ENCODE results near the gene HTR1E. TPM values are rescaled to one million over a fixed set of nuclear protein-coding genes. Genes with fewer than 3 reads are reported as not detected.

HTR1E gene
- polyA plus RNA-seq, 1 experiment = not detected

DNA sequence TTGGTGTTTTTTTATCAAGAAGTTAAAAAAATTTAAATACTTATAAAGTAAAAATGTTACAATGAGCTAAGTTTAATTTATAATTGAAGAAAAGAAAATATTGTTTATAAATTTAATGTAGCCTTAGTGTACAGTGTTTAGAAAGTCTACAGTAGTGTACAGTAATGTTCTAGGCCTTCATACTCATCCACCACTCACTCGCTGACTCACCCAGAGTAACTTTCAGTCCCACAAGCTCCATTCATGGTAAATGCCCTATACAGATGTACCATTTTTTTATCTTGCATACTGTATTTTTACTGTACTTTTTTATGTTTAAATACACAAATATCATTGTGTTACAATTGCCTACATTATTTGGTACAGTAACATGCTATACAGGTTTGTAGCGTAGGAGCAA lies 26.0 kb downstream of the HTR1E start:
- ChIA-PET POLR2A (interaction anchor here (0.6 kb wide), 1 partner anchor 19 kb away, joined by 3 read pairs; no protein-coding TSS in a partner anchor), CTCF (no interaction called here)
- TF ChIP-seq, protein P1, sequence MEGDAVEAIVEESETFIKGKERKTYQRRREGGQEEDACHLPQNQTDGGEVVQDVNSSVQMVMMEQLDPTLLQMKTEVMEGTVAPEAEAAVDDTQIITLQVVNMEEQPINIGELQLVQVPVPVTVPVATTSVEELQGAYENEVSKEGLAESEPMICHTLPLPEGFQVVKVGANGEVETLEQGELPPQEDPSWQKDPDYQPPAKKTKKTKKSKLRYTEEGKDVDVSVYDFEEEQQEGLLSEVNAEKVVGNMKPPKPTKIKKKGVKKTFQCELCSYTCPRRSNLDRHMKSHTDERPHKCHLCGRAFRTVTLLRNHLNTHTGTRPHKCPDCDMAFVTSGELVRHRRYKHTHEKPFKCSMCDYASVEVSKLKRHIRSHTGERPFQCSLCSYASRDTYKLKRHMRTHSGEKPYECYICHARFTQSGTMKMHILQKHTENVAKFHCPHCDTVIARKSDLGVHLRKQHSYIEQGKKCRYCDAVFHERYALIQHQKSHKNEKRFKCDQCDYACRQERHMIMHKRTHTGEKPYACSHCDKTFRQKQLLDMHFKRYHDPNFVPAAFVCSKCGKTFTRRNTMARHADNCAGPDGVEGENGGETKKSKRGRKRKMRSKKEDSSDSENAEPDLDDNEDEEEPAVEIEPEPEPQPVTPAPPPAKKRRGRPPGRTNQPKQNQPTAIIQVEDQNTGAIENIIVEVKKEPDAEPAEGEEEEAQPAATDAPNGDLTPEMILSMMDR (IDR thresholded peaks at IDR 0.05; ENCODE audit: insufficient read depth, low read depth, low read length) = no peak
- no peak for DNase-seq (ENCODE audit: low read depth)
- H3K27me3 ChIP-seq (ENCODE audit: control insufficient read depth, insufficient read depth, low read length) = no peaks in the 10 kb centered on the region
- H3K36me3 ChIP-seq (ENCODE audit: control insufficient read depth, insufficient read depth, low read length) = no peaks in the 10 kb centered on the region
- no peak overlapping the region for H3K4me3 ChIP-seq (ENCODE audit: low read depth, low read length)

DNA sequence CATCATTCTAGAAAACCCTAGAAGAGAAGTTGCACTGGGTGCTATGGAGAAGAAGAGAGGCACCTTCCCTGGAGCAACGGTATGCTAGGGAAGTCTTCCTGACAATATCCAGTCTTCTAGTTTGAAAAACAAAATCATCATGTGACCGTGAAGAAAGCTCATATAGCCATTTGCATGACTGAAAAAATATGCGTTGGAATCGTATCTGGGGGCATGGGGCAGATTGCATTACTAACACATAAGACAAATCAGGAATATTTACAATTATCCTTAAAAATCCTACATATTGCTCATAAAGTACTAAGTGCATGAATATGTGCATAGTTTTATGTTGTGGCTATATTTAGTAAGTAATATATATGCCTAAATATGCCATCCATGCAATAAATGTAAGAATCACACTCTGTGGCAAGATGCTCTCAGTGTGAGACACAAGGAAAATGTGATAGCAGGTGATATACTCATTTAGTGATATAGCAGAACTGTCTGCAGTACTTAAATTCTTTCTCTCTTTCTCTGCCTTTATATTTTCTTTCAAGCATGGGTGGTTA lies 26.8 kb downstream of the HTR1E start:
- no peaks in the 10 kb centered on the region for H3K27me3 ChIP-seq (ENCODE audit: control insufficient read depth, insufficient read depth, low read length)
- CTCF ChIA-PET = no interaction called here
- POLR2A ChIA-PET = no interaction called here
- TF ChIP-seq, protein P1 (IDR thresholded peaks at IDR 0.05; ENCODE audit: insufficient read depth, low read depth, low read length) = no peak
- H3K4me3 ChIP-seq (ENCODE audit: low read depth, low read length) = no peak overlapping the region
- no peak for DNase-seq (ENCODE audit: low read depth)
- H3K36me3 ChIP-seq (ENCODE audit: control insufficient read depth, insufficient read depth, low read length) = no peaks in the 10 kb centered on the region

DNA sequence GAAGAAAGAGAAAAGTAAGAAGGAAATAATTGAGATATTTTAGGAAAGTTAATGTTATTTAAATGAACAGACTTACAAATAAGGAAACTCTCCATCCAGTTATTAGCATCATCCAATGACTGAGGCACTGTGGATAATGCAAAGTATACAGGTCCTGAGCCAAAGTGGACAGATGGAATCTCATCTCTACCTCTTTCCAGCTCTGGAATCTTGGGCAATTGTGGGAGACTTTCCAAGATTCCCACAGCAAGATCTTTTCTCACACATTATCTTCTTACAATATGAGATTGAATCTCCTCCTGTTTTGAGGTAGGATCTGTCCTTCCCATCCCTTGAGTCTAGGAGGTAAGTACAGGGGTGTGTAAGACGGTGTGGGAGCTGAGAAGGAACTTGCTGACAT lies 28.9 kb downstream of the HTR1E start:
- Histone ChIP-seq H3K27me3 (ENCODE audit: control insufficient read depth, insufficient read depth, low read length) (no peaks in the 10 kb centered on the region), H3K36me3 (ENCODE audit: control insufficient read depth, insufficient read depth, low read length) (no peaks in the 10 kb centered on the region), H3K4me3 (ENCODE audit: low read depth, low read length) (no peak overlapping the region)
- CTCF ChIA-PET = no interaction called here
- POLR2A ChIA-PET = no interaction called here
- no peak for DNase-seq (ENCODE audit: low read depth)
- TF ChIP-seq, protein P1 (IDR thresholded peaks at IDR 0.05; ENCODE audit: insufficient read depth, low read depth, low read length) = no peak

DNA sequence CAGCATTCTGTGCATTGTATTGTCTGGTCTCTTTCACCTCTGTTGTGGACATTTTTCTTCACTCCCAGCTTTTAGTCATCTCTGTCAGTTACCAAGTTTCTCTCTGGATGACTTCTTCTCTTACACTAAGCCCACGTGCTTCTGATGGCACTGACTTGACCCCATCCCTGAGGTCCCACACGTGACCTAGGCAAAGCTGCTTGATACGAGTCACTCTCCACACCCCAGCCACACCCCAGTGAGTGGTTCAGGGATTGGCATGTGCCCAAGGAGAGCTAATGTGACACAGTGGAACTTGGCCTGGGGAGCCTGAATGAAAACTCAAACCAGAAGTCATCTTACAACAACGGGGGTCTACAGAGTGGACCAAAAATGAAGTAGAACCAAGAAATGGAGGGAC lies 32.2 kb downstream of the HTR1E start:
- ChIA-PET POLR2A (no interaction called here), CTCF (no interaction called here)
- DNase-seq (ENCODE audit: low read depth) = no peak
- Histone ChIP-seq H3K27me3 (ENCODE audit: control insufficient read depth, insufficient read depth, low read length) (no peaks in the 10 kb centered on the region), H3K4me3 (ENCODE audit: low read depth, low read length) (no peak overlapping the region), H3K36me3 (ENCODE audit: control insufficient read depth, insufficient read depth, low read length) (no peaks in the 10 kb centered on the region)
- TF ChIP-seq, protein P1 (IDR thresholded peaks at IDR 0.05; ENCODE audit: insufficient read depth, low read depth, low read length) = no peak

DNA sequence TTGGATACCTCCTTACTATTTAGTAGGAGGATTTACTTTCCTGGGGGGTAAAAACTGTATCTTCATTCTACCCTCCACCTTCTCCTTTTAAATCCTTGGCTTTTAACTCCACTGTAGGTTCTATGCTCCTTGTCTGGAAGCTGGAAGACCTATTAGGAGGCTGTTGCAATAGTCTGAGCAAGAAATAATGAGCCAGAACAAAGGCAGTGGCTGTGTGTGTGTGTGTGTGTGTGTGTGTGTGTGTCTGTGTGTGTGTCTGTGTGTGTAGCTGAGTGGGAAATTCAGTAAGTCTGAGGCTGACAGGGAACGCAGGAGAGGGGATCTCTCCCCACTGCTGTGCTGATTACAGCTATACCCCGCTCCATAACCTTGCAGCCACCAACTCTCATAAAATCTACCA lies 35.8 kb downstream of the HTR1E start:
- TF ChIP-seq, protein P1 (IDR thresholded peaks at IDR 0.05; ENCODE audit: insufficient read depth, low read depth, low read length) = no peak
- Histone ChIP-seq H3K4me3 (ENCODE audit: low read depth, low read length) (no peak overlapping the region), H3K36me3 (ENCODE audit: control insufficient read depth, insufficient read depth, low read length) (no peaks in the 10 kb centered on the region), H3K27me3 (ENCODE audit: control insufficient read depth, insufficient read depth, low read length) (no peaks in the 10 kb centered on the region)
- CTCF ChIA-PET = no interaction called here
- POLR2A ChIA-PET = no interaction called here
- DNase-seq (ENCODE audit: low read depth) = no peak
